ENCODE data around the gene MCRIP1.

GRCh38 chr17:81817758-81818147 is 15.3 kb downstream of the MCRIP1 start:
- TF ChIP-seq YY1 (IDR thresholded peaks at IDR 0.05; ENCODE audit: insufficient read depth, insufficient read length) (no peak), ZNF274 (IDR thresholded peaks at IDR 0.05; ENCODE audit: low read depth, low read length) (no peak)

Data from NT2/D1 (cell line).